Kidney glomerular epithelial cell (primary cell): Measurements from ENCODE around the gene TARS2.
A peak's percentile ranks its signal among the peaks of the same experiment; 100 is the strongest.

Experiments
- DNase-seq: peaks from one replicate; lab custom pipeline; 2025; lab: John Stamatoyannopoulos, UW

Gene TARS2

GRCh38 chr1:150508982-150509381, 21.8 kb downstream of the TARS2 start:
- DNase-seq = no peak

- no peak for DNase-seq
Observed at GRCh38 chr1:150511551-150511950, 24.3 kb downstream of the TARS2 start.

- no peak for DNase-seq
Observed at GRCh38 chr1:150511985-150512660, 24.9 kb downstream of the TARS2 start.

GRCh38 chr1:150512846-150513245, 25.6 kb downstream of the TARS2 start:
- no peak for DNase-seq

GRCh38 chr1:150513351-150513791, 26.2 kb downstream of the TARS2 start:
- no peak for DNase-seq

GRCh38 chr1:150514260-150514659, 27.0 kb downstream of the TARS2 start:
- DNase-seq = no peak

- DNase-seq = no peak
Observed at GRCh38 chr1:150514913-150515327, 27.7 kb downstream of the TARS2 start.

- peak; percentile 90 for DNase-seq
Observed at GRCh38 chr1:150515328-150516049, 28.3 kb downstream of the TARS2 start, which contains the start of gene FALEC. Gene FALEC (plus strand): TSS chr1:150515752.

GRCh38 chr1:150516050-150516591, 28.9 kb downstream of the TARS2 start:
- DNase-seq = no peak

GRCh38 chr1:150516616-150517015, 29.4 kb downstream of the TARS2 start:
- DNase-seq = peak; percentile 3

- DNase-seq = no peak
Observed at GRCh38 chr1:150521196-150521968, 34.2 kb downstream of the TARS2 start.

GRCh38 chr1:150525348-150525747, 38.1 kb downstream of the TARS2 start:
- no peak for DNase-seq

- DNase-seq = no peak
Observed at GRCh38 chr1:150528196-150528595, 41.0 kb downstream of the TARS2 start.

GRCh38 chr1:150529017-150529416, 41.8 kb downstream of the TARS2 start:
- DNase-seq = no peak

- no peak for DNase-seq
Observed at GRCh38 chr1:150530491-150531159, 43.4 kb downstream of the TARS2 start.

- no peak for DNase-seq
Observed at GRCh38 chr1:150532860-150533259, 45.6 kb downstream of the TARS2 start.

GRCh38 chr1:150534002-150534401, 46.8 kb downstream of the TARS2 start:
- DNase-seq = no peak

- no peak for DNase-seq
Observed at GRCh38 chr1:150535511-150536287, 48.5 kb downstream of the TARS2 start.

- DNase-seq = no peak
Observed at GRCh38 chr1:150536836-150537731, 49.9 kb downstream of the TARS2 start.
